HepG2 (cell line): Measurements from ENCODE around the gene LTBR. TPM values are rescaled to one million over a fixed set of nuclear protein-coding genes. Genes with fewer than 3 reads are reported as not detected.
A peak's percentile ranks its signal among the peaks of the same experiment; 100 is the strongest.

Source experiments
- ARID5B ChIP-seq: IDR thresholded peaks from 2 replicates; pipeline ENCODE4 v1.4.0; 2020; ENCODE audit warnings: mild to moderate bottlenecking, missing genetic modification reagents
- BCL6 ChIP-seq: IDR thresholded peaks from 2 replicates; pipeline ENCODE4 v1.6.1; 2016; ENCODE audit warnings: missing genetic modification reagents, missing compliant biosample characterization
- CENPX ChIP-seq: sonication (generic); formaldehyde crosslinking; IDR thresholded peaks from 2 replicates; pipeline ENCODE4 v1.9.0; 2021; ENCODE audit warnings: mild to moderate bottlenecking, missing genetic modification reagents, moderate library complexity
- FOXC1 ChIP-seq: sonication (generic); formaldehyde crosslinking; IDR thresholded peaks from 2 replicates; pipeline ENCODE4 v1.8.0; 2022; ENCODE audit warnings: mild to moderate bottlenecking, missing genetic modification reagents, borderline replicate concordance
- GTF3A ChIP-seq: sonication (generic); formaldehyde crosslinking; conservative IDR thresholded peaks from 2 replicates; pipeline ENCODE4 v1.4.0; 2020; ENCODE audit warnings: mild to moderate bottlenecking, missing genetic modification reagents
- KLF15 ChIP-seq: sonication (generic); formaldehyde crosslinking; IDR thresholded peaks from 2 replicates; pipeline ENCODE4 v1.8.1; 2023; ENCODE audit warnings: borderline replicate concordance, mild to moderate bottlenecking, inconsistent platforms, missing genetic modification reagents, mixed read lengths
- KMT2B ChIP-seq: IDR thresholded peaks from 2 replicates; pipeline ENCODE4 v1.6.1; 2016; ENCODE audit warnings: missing genetic modification reagents, missing compliant biosample characterization
- MAFG ChIP-seq: sonication (generic); formaldehyde crosslinking; IDR thresholded peaks from 2 replicates; pipeline ENCODE4 v1.5.1; 2020; ENCODE audit warnings: mild to moderate bottlenecking, missing genetic modification reagents
- MTF1 ChIP-seq: sonication (generic); formaldehyde crosslinking; IDR thresholded peaks from 2 replicates; pipeline ENCODE4 v1.5.0; 2020; ENCODE audit warnings: missing genetic modification reagents
- REL ChIP-seq: sonication (generic); formaldehyde crosslinking; conservative IDR thresholded peaks from 2 replicates; pipeline ENCODE4 v1.8.0; 2022; ENCODE audit warnings: mild to moderate bottlenecking, missing genetic modification reagents, moderate library complexity
- ZBTB20 ChIP-seq: sonication (generic); formaldehyde crosslinking; IDR thresholded peaks from 2 replicates; pipeline ENCODE4 v1.8.1; 2023; ENCODE audit warnings: missing genetic modification reagents, low read depth, mild to moderate bottlenecking, borderline replicate concordance
- ZFP1 ChIP-seq: IDR thresholded peaks from 2 replicates; pipeline ENCODE4 v1.6.1; 2016
- ZFP37 ChIP-seq: sonication (generic); formaldehyde crosslinking; IDR thresholded peaks from 2 replicates; pipeline ENCODE4 v1.4.0; 2020; ENCODE audit warnings: missing genetic modification reagents, borderline replicate concordance
- ZNF263 ChIP-seq: sonication (generic); formaldehyde crosslinking; IDR thresholded peaks from 2 replicates; pipeline ENCODE4 v1.4.0; 2020; ENCODE audit warnings: missing genetic modification reagents
- ZNF550 ChIP-seq: sonication (generic); formaldehyde crosslinking; IDR thresholded peaks from 2 replicates; pipeline ENCODE4 v1.4.0; 2020; ENCODE audit warnings: mild to moderate bottlenecking, missing genetic modification reagents, borderline replicate concordance
- ZNF577 ChIP-seq: sonication (generic); formaldehyde crosslinking; IDR thresholded peaks from 2 replicates; pipeline ENCODE4 v1.4.0; 2020; ENCODE audit warnings: mild to moderate bottlenecking, low read depth, missing genetic modification reagents, borderline replicate concordance
- ZNF619 ChIP-seq: sonication (generic); formaldehyde crosslinking; IDR thresholded peaks from 2 replicates; pipeline ENCODE4 v1.4.0; 2020; ENCODE audit warnings: mild to moderate bottlenecking, missing genetic modification reagents
- ZNF652 ChIP-seq: IDR thresholded peaks from 2 replicates; pipeline ENCODE4 v1.6.1; 2016; ENCODE audit warnings: low read depth, borderline replicate concordance
- ZNF709 ChIP-seq: sonication (generic); formaldehyde crosslinking; IDR thresholded peaks from 2 replicates; pipeline ENCODE4 v1.5.0; 2020; ENCODE audit warnings: mild to moderate bottlenecking, missing genetic modification reagents
- ZNF768 ChIP-seq: sonication (generic); formaldehyde crosslinking; IDR thresholded peaks from 2 replicates; pipeline ENCODE4 v1.4.0; 2020; ENCODE audit warnings: missing genetic modification reagents
- ZNF777 ChIP-seq: sonication (generic); formaldehyde crosslinking; IDR thresholded peaks from 2 replicates; pipeline ENCODE4 v1.4.0; 2020; ENCODE audit warnings: missing genetic modification reagents
- ZNF792 ChIP-seq: IDR thresholded peaks from 2 replicates; pipeline ENCODE4 v1.6.1; 2016
- polyA plus RNA-seq, 8 experiments: library from polyadenylated mRNA; depleted of rRNA in 3 of 8; stranded (reverse) in 7 of 8; unstranded in 1 of 8; fragments of >200 nt; fragmentation: Illumina TruSeq in 4 of 8; extraction: Trizol in 4 of 8; gene quantifications; 2 replicates each; pipeline versions ENCODE4 v1.2.1 to v1.2.3, GENCODE V29; 2011 to 2016; ENCODE audit warnings: low read depth in 4 of 8, missing spikeins in 1 of 8, mixed read lengths in 1 of 8; ENCODE audit not compliant: insufficient read depth in 1 of 8
- total RNA-seq, 5 experiments: library from RNA; depleted of rRNA; stranded (reverse); fragments of >200 nt; fragmentation: Illumina TruSeq; extraction: Trizol; gene quantifications; 2 replicates each; pipeline ENCODE4 v1.2.3, GENCODE V29; 2016; ENCODE audit warnings: low read depth in 1 of 5
- TF ChIP-seq, protein P1 (sequence below): sonication (generic); formaldehyde crosslinking; IDR thresholded peaks from 2 replicates; pipeline ENCODE4 v1.4.0; 2020; ENCODE audit warnings: missing genetic modification reagents
- TF ChIP-seq, protein P2 (sequence below): sonication (generic); formaldehyde crosslinking; IDR thresholded peaks from 2 replicates; pipeline ENCODE4 v1.5.1; 2020; ENCODE audit warnings: missing genetic modification reagents, mild to moderate bottlenecking, borderline replicate concordance

The LTBR gene
- total and polyA plus RNA-seq, 2 of the 13 experiments (the other 11 are each of a cell fraction or from before 2014, with no cell fraction given), result 31.4 to 34.8 TPM

- TF ChIP-seq ZNF777 (CRISPR knock-in tag) (0 out of 2 replicates have a peak, but pooled peaks have one; percentile 14), ZNF550 (CRISPR knock-in tag) (no peak), ZNF709 (CRISPR knock-in tag) (no peak), KLF15 (no peak), BCL6 (CRISPR knock-in tag) (no peak), ZFP1 (CRISPR knock-in tag) (no peak), FOXC1 (CRISPR knock-in tag) (no peak), ARID5B (CRISPR knock-in tag) (no peak; the same call in none of the 2 replicates), KMT2B (CRISPR knock-in tag) (0 out of 2 replicates have a peak, but pooled peaks have one; percentile 45), GTF3A (no peak), MTF1 (no peak), ZNF263 (CRISPR knock-in tag) (0 out of 2 replicates have a peak, but pooled peaks have one; percentile 17), ZBTB20 (CRISPR knock-in tag) (no peak; the same call in 1 of the 2 replicates), REL (CRISPR knock-in tag) (no peak), ZNF768 (CRISPR knock-in tag) (no peak), ZNF577 (CRISPR knock-in tag) (no peak), ZNF619 (CRISPR knock-in tag) (no peak; the same call in 1 of the 2 replicates), ZNF652 (no peak), ZFP37 (CRISPR knock-in tag) (no peak), CENPX (CRISPR knock-in tag) (no peak), MAFG (no peak), ZNF792 (CRISPR knock-in tag) (no peak; the same call in 1 of the 2 replicates)
- TF ChIP-seq, protein P1, sequence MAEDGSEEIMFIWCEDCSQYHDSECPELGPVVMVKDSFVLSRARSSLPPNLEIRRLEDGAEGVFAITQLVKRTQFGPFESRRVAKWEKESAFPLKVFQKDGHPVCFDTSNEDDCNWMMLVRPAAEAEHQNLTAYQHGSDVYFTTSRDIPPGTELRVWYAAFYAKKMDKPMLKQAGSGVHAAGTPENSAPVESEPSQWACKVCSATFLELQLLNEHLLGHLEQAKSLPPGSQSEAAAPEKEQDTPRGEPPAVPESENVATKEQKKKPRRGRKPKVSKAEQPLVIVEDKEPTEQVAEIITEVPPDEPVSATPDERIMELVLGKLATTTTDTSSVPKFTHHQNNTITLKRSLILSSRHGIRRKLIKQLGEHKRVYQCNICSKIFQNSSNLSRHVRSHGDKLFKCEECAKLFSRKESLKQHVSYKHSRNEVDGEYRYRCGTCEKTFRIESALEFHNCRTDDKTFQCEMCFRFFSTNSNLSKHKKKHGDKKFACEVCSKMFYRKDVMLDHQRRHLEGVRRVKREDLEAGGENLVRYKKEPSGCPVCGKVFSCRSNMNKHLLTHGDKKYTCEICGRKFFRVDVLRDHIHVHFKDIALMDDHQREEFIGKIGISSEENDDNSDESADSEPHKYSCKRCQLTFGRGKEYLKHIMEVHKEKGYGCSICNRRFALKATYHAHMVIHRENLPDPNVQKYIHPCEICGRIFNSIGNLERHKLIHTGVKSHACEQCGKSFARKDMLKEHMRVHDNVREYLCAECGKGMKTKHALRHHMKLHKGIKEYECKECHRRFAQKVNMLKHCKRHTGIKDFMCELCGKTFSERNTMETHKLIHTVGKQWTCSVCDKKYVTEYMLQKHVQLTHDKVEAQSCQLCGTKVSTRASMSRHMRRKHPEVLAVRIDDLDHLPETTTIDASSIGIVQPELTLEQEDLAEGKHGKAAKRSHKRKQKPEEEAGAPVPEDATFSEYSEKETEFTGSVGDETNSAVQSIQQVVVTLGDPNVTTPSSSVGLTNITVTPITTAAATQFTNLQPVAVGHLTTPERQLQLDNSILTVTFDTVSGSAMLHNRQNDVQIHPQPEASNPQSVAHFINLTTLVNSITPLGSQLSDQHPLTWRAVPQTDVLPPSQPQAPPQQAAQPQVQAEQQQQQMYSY (CRISPR knock-in tag), result peak; percentile 55; the same call in 1 of the 2 replicates
- TF ChIP-seq, protein P2, sequence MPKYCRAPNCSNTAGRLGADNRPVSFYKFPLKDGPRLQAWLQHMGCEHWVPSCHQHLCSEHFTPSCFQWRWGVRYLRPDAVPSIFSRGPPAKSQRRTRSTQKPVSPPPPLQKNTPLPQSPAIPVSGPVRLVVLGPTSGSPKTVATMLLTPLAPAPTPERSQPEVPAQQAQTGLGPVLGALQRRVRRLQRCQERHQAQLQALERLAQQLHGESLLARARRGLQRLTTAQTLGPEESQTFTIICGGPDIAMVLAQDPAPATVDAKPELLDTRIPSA (CRISPR knock-in tag), result no peak
These were observed 48.4 kb upstream of the LTBR start (continued) for GRCh38 chr12:6335451-6336078.
